ENCODE results near the gene ZNF331.
"Not testable (repeated sequence)": the region's sequence is repeated elsewhere in the genome, so short reads cannot be mapped to it uniquely, and the experiment has no call there.

The ZNF331 gene

GRCh38 chr19:53537521-53538377 lies at the start of gene ZNF331:
Gene ZNF331 (plus strand): TSS chr19:53538145. CDS start chr19:53569377, 31,232 bp downstream.
- no peak for DNase-seq

GRCh38 chr19:53492153-53492552 lies 45.8 kb upstream of the ZNF331 start:
- DNase-seq, result no peak

- not testable (repeated sequence) for DNase-seq
Observed at GRCh38 chr19:53497311-53498023, 40.5 kb upstream of the ZNF331 start.

- not testable (repeated sequence) for DNase-seq
Observed at GRCh38 chr19:53498024-53498395, 39.9 kb upstream of the ZNF331 start.

GRCh38 chr19:53503151-53503550 lies 34.8 kb upstream of the ZNF331 start:
- DNase-seq, result not testable (repeated sequence)

GRCh38 chr19:53503671-53504364 lies 34.1 kb upstream of the ZNF331 start:
- DNase-seq, result peak; percentile 1

GRCh38 chr19:53504365-53504703 lies 33.6 kb upstream of the ZNF331 start:
- not testable (repeated sequence) for DNase-seq

- no peak for DNase-seq
Observed at GRCh38 chr19:53504885-53505284, 33.1 kb upstream of the ZNF331 start.

GRCh38 chr19:53506728-53507127 lies 31.2 kb upstream of the ZNF331 start:
- no peak for DNase-seq

- DNase-seq, result no peak
Observed at GRCh38 chr19:53507523-53508442, 30.2 kb upstream of the ZNF331 start.

- DNase-seq, result peak; percentile 27
Observed at GRCh38 chr19:53509443-53509842, 28.5 kb upstream of the ZNF331 start.

- no peak for DNase-seq
Observed at GRCh38 chr19:53509845-53510244, 28.1 kb upstream of the ZNF331 start.

- DNase-seq, result no peak
Observed at GRCh38 chr19:53511357-53511756, 26.6 kb upstream of the ZNF331 start.

GRCh38 chr19:53511933-53512374 lies 26.0 kb upstream of the ZNF331 start:
- DNase-seq, result no peak

GRCh38 chr19:53515047-53515446 lies 22.9 kb upstream of the ZNF331 start:
- not testable (repeated sequence) for DNase-seq

GRCh38 chr19:53517114-53517741 lies 20.7 kb upstream of the ZNF331 start:
- DNase-seq, result no peak

- no peak for DNase-seq
Observed at GRCh38 chr19:53518121-53518520, 19.8 kb upstream of the ZNF331 start.

- no peak for DNase-seq
Observed at GRCh38 chr19:53518716-53519115, 19.2 kb upstream of the ZNF331 start.

- DNase-seq, result no peak
Observed at GRCh38 chr19:53519446-53519845, 18.5 kb upstream of the ZNF331 start.

- no peak for DNase-seq
Observed at GRCh38 chr19:53520163-53520546, 17.8 kb upstream of the ZNF331 start.

- peak; percentile 97 for DNase-seq
Observed at GRCh38 chr19:53520547-53521372, 17.2 kb upstream of the ZNF331 start.
